Progenitor cell of endocrine pancreas (in vitro differentiated cells): ENCODE results near the gene TFAP2E. TPM values are rescaled to one million over a fixed set of nuclear protein-coding genes. Genes with fewer than 3 reads are reported as not detected.

ENCODE experiments used
- DNase-seq: peaks from one replicate; pipeline ENCODE4 v3.0.0; 2021; ENCODE audit warnings: low spot score; ENCODE audit not compliant: unreplicated experiment
- H3K27ac Mint-ChIP-seq: 2 replicates; pipeline ENCODE4 v1.8.0; 2021; ENCODE audit warnings: mild to moderate bottlenecking, moderate library complexity, mixed read lengths
- H3K27me3 Mint-ChIP-seq: 2 replicates; pipeline ENCODE4 v1.8.0; 2021; ENCODE audit warnings: mixed read lengths
- H3K36me3 Mint-ChIP-seq: 2 replicates; pipeline ENCODE4 v1.8.0; 2022; ENCODE audit warnings: mixed read lengths; ENCODE audit not compliant: insufficient read depth
- H3K4me1 Mint-ChIP-seq: 2 replicates; pipeline ENCODE4 v1.8.0; 2021; ENCODE audit warnings: low read depth, mixed read lengths
- H3K4me3 Mint-ChIP-seq: 2 replicates; pipeline ENCODE4 v1.8.0; 2021; ENCODE audit warnings: low read depth, mild to moderate bottlenecking, moderate library complexity, mixed read lengths
- H3K9me3 Mint-ChIP-seq: 2 replicates; pipeline ENCODE4 v1.8.0; 2021; ENCODE audit warnings: low read depth, mixed read lengths
- CTCF ChIP-seq: fragments of 200-600 bp; sonication (generic); IDR thresholded peaks from one replicate; pipeline ENCODE4 v1.5.0; 2021; ENCODE audit warnings: antibody characterized with exemption, mild to moderate bottlenecking; ENCODE audit not compliant: unreplicated experiment
- total RNA-seq: library from RNA; stranded (reverse); gene quantifications from 2 replicates; pipeline ENCODE4 v1.2.1, GENCODE V29; 2021

TFAP2E gene
- total RNA-seq, 1 donor from 2014 or later, result 0.55 TPM

DNA sequence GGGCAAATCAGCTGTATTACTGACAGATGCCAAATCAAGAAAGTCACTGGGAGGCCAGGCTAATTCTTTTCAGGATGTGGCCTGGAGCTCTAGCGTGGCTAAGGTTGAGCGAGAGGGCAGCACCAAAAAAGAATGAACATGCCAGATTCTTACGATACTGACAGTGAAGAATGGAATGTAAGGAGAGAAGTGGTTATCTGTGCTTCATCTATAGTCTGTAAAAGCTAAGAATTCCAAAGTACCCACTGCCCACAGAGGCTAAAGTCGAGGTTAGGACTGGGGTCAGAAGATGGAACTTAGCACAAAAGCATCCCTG lies 32.7 kb downstream of the TFAP2E start:
- no peak overlapping the region for H3K4me3 Mint-ChIP-seq

GRCh38 chr1:35611655-35612054 lies 38.5 kb downstream of the TFAP2E start:
- no peak for TF ChIP-seq CTCF
- DNase-seq, result no peak
- peaks cover 22% of the 10 kb centered on the region for H3K36me3 Mint-ChIP-seq
- no peaks in the 10 kb centered on the region for H3K27me3 Mint-ChIP-seq
- no peak overlapping the region for H3K4me3 Mint-ChIP-seq
- H3K4me1 Mint-ChIP-seq, result no peaks in the 10 kb centered on the region
- no peak overlapping the region for H3K27ac Mint-ChIP-seq
- H3K9me3 Mint-ChIP-seq, result peaks cover 4% of the 10 kb centered on the region

More for the DNA sequence above, 32.7 kb downstream of the TFAP2E start:
- Mint-ChIP-seq H3K36me3 (peaks cover 34% of the 10 kb centered on the region), H3K4me1 (peaks cover 1% of the 10 kb centered on the region), H3K27ac (no peak overlapping the region), H3K27me3 (no peaks in the 10 kb centered on the region), H3K9me3 (peaks cover 4% of the 10 kb centered on the region)
- no peak for TF ChIP-seq CTCF
- no peak for DNase-seq

DNA sequence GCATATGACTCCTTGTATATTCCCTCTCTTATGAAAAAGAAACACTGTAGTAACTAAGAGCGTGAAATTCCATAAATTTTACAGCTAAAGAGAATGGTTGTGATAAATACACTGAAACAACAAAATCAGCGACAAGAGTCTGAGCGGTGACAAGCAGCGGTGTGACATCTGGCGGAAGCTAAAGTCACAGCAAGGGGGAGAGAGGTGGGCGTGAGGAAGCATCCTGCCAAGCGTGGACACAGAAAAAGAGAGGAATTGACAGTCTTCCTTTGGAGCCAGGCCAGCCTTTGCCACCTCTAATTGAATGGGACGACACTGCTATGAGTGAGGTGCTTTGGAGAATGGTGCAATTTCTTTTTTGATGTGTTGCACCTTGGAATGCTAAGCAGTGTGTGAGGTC lies 42.3 kb downstream of the TFAP2E start:
- no peaks in the 10 kb centered on the region for H3K9me3 Mint-ChIP-seq
- no peak overlapping the region for H3K27ac Mint-ChIP-seq
- H3K36me3 Mint-ChIP-seq, result peaks cover 8% of the 10 kb centered on the region
- no peaks in the 10 kb centered on the region for H3K27me3 Mint-ChIP-seq
- TF ChIP-seq CTCF, result no peak
- no peaks in the 10 kb centered on the region for H3K4me1 Mint-ChIP-seq
- no peak overlapping the region for H3K4me3 Mint-ChIP-seq
- DNase-seq, result no peak

DNA sequence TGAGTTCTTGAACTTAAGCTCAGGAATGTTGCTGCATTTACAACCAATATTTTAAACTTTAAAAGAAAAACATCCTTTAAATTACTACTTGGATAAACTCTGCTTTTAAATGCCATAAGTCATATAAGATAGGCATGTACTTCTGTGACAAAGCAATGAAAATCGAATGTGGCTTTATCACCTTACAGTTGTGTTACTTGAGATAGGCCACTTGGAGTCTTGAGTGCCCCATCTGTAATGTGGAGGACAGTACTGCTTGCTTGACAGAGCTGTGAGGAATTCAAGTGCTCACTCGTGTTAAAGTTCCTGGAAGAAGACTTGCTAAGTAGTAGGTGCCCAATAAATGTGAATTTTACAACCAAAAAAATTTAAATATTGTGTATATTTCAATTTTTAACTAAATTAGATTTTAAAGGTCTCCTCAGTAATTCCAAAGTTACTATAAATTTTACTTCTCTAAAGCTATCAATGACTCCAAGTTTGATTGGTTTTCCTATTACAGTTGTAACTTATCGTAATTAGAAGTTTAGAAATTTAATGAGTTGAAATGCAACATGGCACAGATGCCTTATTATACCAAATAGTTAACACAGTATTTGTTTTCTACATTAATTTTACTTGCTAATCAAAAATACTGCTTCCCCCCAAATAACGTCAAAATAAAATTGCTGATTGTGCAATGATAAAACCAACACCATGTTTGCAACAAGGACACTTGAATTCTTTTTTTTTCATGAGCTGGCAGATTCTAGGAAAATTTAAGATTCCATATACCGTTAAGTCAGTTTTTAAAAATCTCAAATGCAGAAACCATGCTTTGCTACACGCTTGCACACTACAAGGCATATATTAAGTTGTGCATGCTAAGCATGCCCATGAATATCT lies 46.4 kb downstream of the TFAP2E start:
- H3K27me3 Mint-ChIP-seq, result no peaks in the 10 kb centered on the region

More for the DNA sequence above, 46.4 kb downstream of the TFAP2E start:
- Mint-ChIP-seq H3K4me1 (peaks cover 1% of the 10 kb centered on the region), H3K27ac (no peak overlapping the region), H3K36me3 (peaks cover 6% of the 10 kb centered on the region), H3K4me3 (no peak overlapping the region), H3K9me3 (no peaks in the 10 kb centered on the region)
- no peak for TF ChIP-seq CTCF
- no peak for DNase-seq
